Hepatocyte (in vitro differentiated cells): ENCODE data around the gene LIPT2.

Experiments
- EZH2phosphoT487 ChIP-seq: fragments of 200-600 bp; sonication (generic); IDR thresholded peaks from one replicate; pipeline ENCODE4 v1.6.1; 2018; ENCODE audit warnings: antibody characterized with exemption, mild to moderate bottlenecking, low read depth, moderate library complexity; ENCODE audit not compliant: unreplicated experiment, severe bottlenecking
- TF ChIP-seq, protein P1 (sequence below): fragments of 200-600 bp; sonication (generic); IDR thresholded peaks from 2 replicates; pipeline ENCODE4 v1.5.1; 2016; ENCODE audit warnings: antibody characterized with exemption, mild to moderate bottlenecking; ENCODE audit not compliant: poor library complexity

DNA sequence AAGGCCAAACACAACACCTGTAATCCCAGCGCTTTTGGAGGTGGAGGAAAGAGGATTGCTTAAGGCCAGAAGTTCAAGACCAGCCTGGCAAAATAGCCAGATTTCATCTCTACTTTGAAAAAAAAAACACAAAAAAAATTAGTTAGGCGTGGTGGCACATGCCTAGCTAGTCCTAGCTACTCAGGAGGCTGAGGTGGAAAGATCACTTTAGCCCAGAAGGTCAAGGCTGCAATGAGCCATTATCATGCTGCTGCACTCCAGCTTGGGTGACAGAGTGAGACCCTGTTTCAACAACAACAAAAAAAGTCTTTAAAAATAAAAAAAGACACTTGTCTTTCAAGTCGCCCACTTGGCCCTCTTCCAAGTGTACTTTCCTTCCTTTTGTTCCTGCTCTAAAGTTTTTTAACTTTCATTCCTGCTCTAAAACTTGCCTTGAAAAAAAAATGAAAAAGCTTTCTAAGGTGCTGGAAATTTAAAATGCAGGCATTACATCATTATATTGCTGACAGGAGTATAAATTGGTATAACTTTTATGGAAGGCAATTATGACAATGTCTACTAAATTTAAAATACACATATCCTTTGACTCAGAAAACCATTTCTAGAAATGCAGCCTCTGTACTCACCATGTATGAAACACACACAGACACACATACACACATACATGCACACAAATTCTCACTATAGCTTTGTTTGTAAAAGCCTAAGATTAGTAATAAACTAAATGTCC lies 12.7 kb downstream of the LIPT2 start:
- TF ChIP-seq, protein P1, sequence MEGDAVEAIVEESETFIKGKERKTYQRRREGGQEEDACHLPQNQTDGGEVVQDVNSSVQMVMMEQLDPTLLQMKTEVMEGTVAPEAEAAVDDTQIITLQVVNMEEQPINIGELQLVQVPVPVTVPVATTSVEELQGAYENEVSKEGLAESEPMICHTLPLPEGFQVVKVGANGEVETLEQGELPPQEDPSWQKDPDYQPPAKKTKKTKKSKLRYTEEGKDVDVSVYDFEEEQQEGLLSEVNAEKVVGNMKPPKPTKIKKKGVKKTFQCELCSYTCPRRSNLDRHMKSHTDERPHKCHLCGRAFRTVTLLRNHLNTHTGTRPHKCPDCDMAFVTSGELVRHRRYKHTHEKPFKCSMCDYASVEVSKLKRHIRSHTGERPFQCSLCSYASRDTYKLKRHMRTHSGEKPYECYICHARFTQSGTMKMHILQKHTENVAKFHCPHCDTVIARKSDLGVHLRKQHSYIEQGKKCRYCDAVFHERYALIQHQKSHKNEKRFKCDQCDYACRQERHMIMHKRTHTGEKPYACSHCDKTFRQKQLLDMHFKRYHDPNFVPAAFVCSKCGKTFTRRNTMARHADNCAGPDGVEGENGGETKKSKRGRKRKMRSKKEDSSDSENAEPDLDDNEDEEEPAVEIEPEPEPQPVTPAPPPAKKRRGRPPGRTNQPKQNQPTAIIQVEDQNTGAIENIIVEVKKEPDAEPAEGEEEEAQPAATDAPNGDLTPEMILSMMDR: no peak
- TF ChIP-seq EZH2phosphoT487: no peak
